ENCODE data around the gene DNAI2.

Gene DNAI2

GRCh38 chr17:74274060-74274708 lies at the start of gene DNAI2:
DNAI2 (plus strand) TSS chr17:74274234; CDS start chr17:74281818, 7,584 bp downstream.
- Histone ChIP-seq H3K27ac (peak within 1 kb of the TSS in 2 of 21 experiments; percentile 7 to 10), H3K4me3 (peak within 1 kb of the TSS in 1 of 7 experiments; percentile 7)

GRCh38 chr17:74224959-74225725 lies 48.9 kb upstream of the DNAI2 start:
- H3K4me3 ChIP-seq = no peak overlapping the region
- no peak overlapping the region for H3K27ac ChIP-seq

GRCh38 chr17:74226252-74226651 lies 47.8 kb upstream of the DNAI2 start:
- no peak overlapping the region for H3K27ac ChIP-seq

GRCh38 chr17:74227271-74228080 lies 46.6 kb upstream of the DNAI2 start:
- no peak overlapping the region for H3K27ac ChIP-seq

More at GRCh38 chr17:74226252-74226651, 47.8 kb upstream of the DNAI2 start:
- no peak overlapping the region for H3K4me3 ChIP-seq

GRCh38 chr17:74228306-74228978 lies 45.6 kb upstream of the DNAI2 start:
- H3K27ac ChIP-seq = no peak overlapping the region

More at GRCh38 chr17:74227271-74228080, 46.6 kb upstream of the DNAI2 start:
- H3K4me3 ChIP-seq = no peak overlapping the region

GRCh38 chr17:74230896-74231295 lies 43.1 kb upstream of the DNAI2 start:
- no peak overlapping the region for H3K27ac ChIP-seq
- no peak overlapping the region for H3K4me3 ChIP-seq

More at GRCh38 chr17:74228306-74228978, 45.6 kb upstream of the DNAI2 start:
- no peak overlapping the region for H3K4me3 ChIP-seq

GRCh38 chr17:74231928-74232907 lies 41.8 kb upstream of the DNAI2 start:
- peak overlapping the region in 2 of 21 experiments; percentile 21 to 30 for H3K27ac ChIP-seq

GRCh38 chr17:74233937-74234336 lies 40.1 kb upstream of the DNAI2 start:
- H3K4me3 ChIP-seq = no peak overlapping the region
- H3K27ac ChIP-seq = peak overlapping the region in 2 of 21 experiments; percentile 25 to 51

More at GRCh38 chr17:74231928-74232907, 41.8 kb upstream of the DNAI2 start:
- H3K4me3 ChIP-seq = no peak overlapping the region

GRCh38 chr17:74234486-74234885 lies 39.5 kb upstream of the DNAI2 start:
- H3K27ac ChIP-seq = peak overlapping the region in 10 of 21 experiments; percentile 9 to 80 (median 62)
- H3K4me3 ChIP-seq = no peak overlapping the region

- Histone ChIP-seq H3K27ac (peak overlapping the region in 14 of 21 experiments; percentile 9 to 80 (median 56)), H3K4me3 (no peak overlapping the region)
Measured at GRCh38 chr17:74235040-74235581, 38.9 kb upstream of the DNAI2 start.

- Histone ChIP-seq H3K27ac (peak overlapping the region in 3 of 21 experiments; percentile 20 to 80 (median 58)), H3K4me3 (no peak overlapping the region)
Measured at GRCh38 chr17:74235911-74236371, 38.1 kb upstream of the DNAI2 start.

- H3K27ac ChIP-seq = no peak overlapping the region
- H3K4me3 ChIP-seq = no peak overlapping the region
Measured at GRCh38 chr17:74237321-74237720, 36.7 kb upstream of the DNAI2 start.

- H3K4me3 ChIP-seq = no peak overlapping the region
- H3K27ac ChIP-seq = peak overlapping the region in 1 of 21 experiments; percentile 28
Measured at GRCh38 chr17:74239172-74239571, 34.9 kb upstream of the DNAI2 start.

- Histone ChIP-seq H3K27ac (peak overlapping the region in 4 of 21 experiments; percentile 23 to 31 (median 26)), H3K4me3 (no peak overlapping the region)
Measured at GRCh38 chr17:74240618-74241205, 33.3 kb upstream of the DNAI2 start.

GRCh38 chr17:74241431-74241830 lies 32.6 kb upstream of the DNAI2 start:
- H3K27ac ChIP-seq = peak overlapping the region in 4 of 21 experiments; percentile 23 to 31 (median 26)
- H3K4me3 ChIP-seq = no peak overlapping the region

GRCh38 chr17:74241847-74242246 lies 32.2 kb upstream of the DNAI2 start:
- Histone ChIP-seq H3K27ac (no peak overlapping the region), H3K4me3 (no peak overlapping the region)

GRCh38 chr17:74243013-74243755 lies 30.9 kb upstream of the DNAI2 start:
- no peak overlapping the region for H3K27ac ChIP-seq
- no peak overlapping the region for H3K4me3 ChIP-seq
